NT2/D1 (cell line): ENCODE measurements around the gene MINDY1.
A peak's percentile ranks its signal among the peaks of the same experiment; 100 is the strongest.

Experiments
- DNase-seq: peaks from one replicate; pipeline ENCODE4 v3.0.0-alpha.2; 2011; ENCODE audit warnings: low read depth, low spot score
- H3K27me3 ChIP-seq: 2 replicates; pipeline ENCODE4 v1.6.0; 2011; ENCODE audit warnings: mild to moderate bottlenecking; ENCODE audit not compliant: insufficient read length, insufficient read depth
- H3K36me3 ChIP-seq: 2 replicates; pipeline ENCODE4 v1.6.1; 2011; ENCODE audit warnings: mild to moderate bottlenecking, low read length, mixed read lengths; ENCODE audit not compliant: insufficient read depth, insufficient read length
- H3K4me1 ChIP-seq: 2 replicates; pipeline ENCODE4 v1.5.1; 2011; ENCODE audit not compliant: insufficient read depth, insufficient read length
- H3K4me3 ChIP-seq: 2 replicates; pipeline ENCODE4 v1.5.1; 2011; ENCODE audit warnings: low read depth; ENCODE audit not compliant: insufficient read length
- H3K9ac ChIP-seq: 2 replicates; pipeline ENCODE4 v1.6.0; 2011; ENCODE audit warnings: low read depth; ENCODE audit not compliant: insufficient read length
- H3K9me3 ChIP-seq: 2 replicates; pipeline ENCODE4 v1.5.1; 2011; ENCODE audit warnings: mild to moderate bottlenecking, low read length; ENCODE audit not compliant: insufficient read depth
- SUZ12 ChIP-seq: IDR thresholded peaks from 2 replicates; pipeline ENCODE4 v1.6.1; 2011; ENCODE audit not compliant: insufficient read length, insufficient read depth; ENCODE audit errors: extremely low read depth
- YY1 ChIP-seq: IDR thresholded peaks from 2 replicates; pipeline ENCODE4 v1.6.1; 2011; ENCODE audit not compliant: insufficient read length, insufficient read depth
- ZNF274 ChIP-seq: IDR thresholded peaks from 2 replicates; pipeline ENCODE4 v1.6.1; 2011; ENCODE audit warnings: mild to moderate bottlenecking, low read depth, low read length

MINDY1 gene

GRCh38 chr1:151049458-151049857, 42.8 kb upstream of the MINDY1 start:
- H3K9me3 ChIP-seq, result no peaks in the 10 kb centered on the region
- H3K9ac ChIP-seq, result no peak overlapping the region
- H3K36me3 ChIP-seq, result peaks cover 48% of the 10 kb centered on the region
- no peaks in the 10 kb centered on the region for H3K4me1 ChIP-seq
- H3K4me3 ChIP-seq, result no peak overlapping the region
- no peak for TF ChIP-seq ZNF274
- no peak for TF ChIP-seq SUZ12
- no peak for TF ChIP-seq YY1
- no peaks in the 10 kb centered on the region for H3K27me3 ChIP-seq
- DNase-seq, result no peak

- H3K9me3 ChIP-seq, result no peaks in the 10 kb centered on the region
- H3K27me3 ChIP-seq, result no peaks in the 10 kb centered on the region
- peak overlapping the region; percentile 83 for H3K4me3 ChIP-seq
- H3K9ac ChIP-seq, result peak overlapping the region; percentile 96
- DNase-seq, result no peak
- H3K4me1 ChIP-seq, result no peaks in the 10 kb centered on the region
- peaks cover 40% of the 10 kb centered on the region for H3K36me3 ChIP-seq
- TF ChIP-seq SUZ12 (no peak), ZNF274 (no peak), YY1 (no peak)
Measured at GRCh38 chr1:151048645-151049032, 41.9 kb upstream of the MINDY1 start.

- peak overlapping the region; percentile 83 for H3K4me3 ChIP-seq
- peak overlapping the region; percentile 96 for H3K9ac ChIP-seq
- peak; percentile 80 for DNase-seq
- no peaks in the 10 kb centered on the region for H3K9me3 ChIP-seq
- H3K4me1 ChIP-seq, result no peaks in the 10 kb centered on the region
- H3K36me3 ChIP-seq, result peaks cover 34% of the 10 kb centered on the region
- H3K27me3 ChIP-seq, result no peaks in the 10 kb centered on the region
- TF ChIP-seq ZNF274, result no peak
- no peak for TF ChIP-seq SUZ12
- peak; percentile 47 for TF ChIP-seq YY1
Measured at GRCh38 chr1:151047925-151048644, 41.4 kb upstream of the MINDY1 start.

- H3K4me3 ChIP-seq, result peak within 1 kb of the TSS; percentile 83
- peak; percentile 70 for DNase-seq
- H3K36me3 ChIP-seq, result peaks cover 32% of the 10 kb centered on the region
- H3K9ac ChIP-seq, result peak within 1 kb of the TSS; percentile 96
- H3K27me3 ChIP-seq, result no peaks in the 10 kb centered on the region
- TF ChIP-seq SUZ12 (no peak), ZNF274 (no peak), YY1 (no peak)
- H3K9me3 ChIP-seq, result no peaks in the 10 kb centered on the region
- no peaks in the 10 kb centered on the region for H3K4me1 ChIP-seq
Measured at GRCh38 chr1:151047591-151047924, 40.9 kb upstream of the MINDY1 start, which contains the start of gene C1orf56. TSS of gene C1orf56 (plus strand) at chr1:151047751. CDS start at chr1:151047848, 97 bp downstream.

- Histone ChIP-seq H3K36me3 (peaks cover 3% of the 10 kb centered on the region), H3K4me1 (no peaks in the 10 kb centered on the region), H3K27me3 (no peaks in the 10 kb centered on the region), H3K4me3 (no peak overlapping the region), H3K9ac (no peak overlapping the region), H3K9me3 (no peaks in the 10 kb centered on the region)
- no peak for DNase-seq
- no peak for TF ChIP-seq YY1
Measured at GRCh38 chr1:151043163-151043562, 36.5 kb upstream of the MINDY1 start.

- H3K9me3 ChIP-seq, result no peaks in the 10 kb centered on the region
- no peak overlapping the region for H3K9ac ChIP-seq
- DNase-seq, result no peak
Measured at GRCh38 chr1:151039521-151039920, 32.8 kb upstream of the MINDY1 start.

GRCh38 chr1:151037032-151037431, 30.3 kb upstream of the MINDY1 start:
- peaks cover 20% of the 10 kb centered on the region for H3K36me3 ChIP-seq
- no peak overlapping the region for H3K4me3 ChIP-seq
- no peak overlapping the region for H3K9ac ChIP-seq
- H3K9me3 ChIP-seq, result no peaks in the 10 kb centered on the region
- no peaks in the 10 kb centered on the region for H3K27me3 ChIP-seq
- TF ChIP-seq ZNF274 (no peak), YY1 (no peak), SUZ12 (no peak)
- DNase-seq, result no peak
- H3K4me1 ChIP-seq, result no peaks in the 10 kb centered on the region

More at GRCh38 chr1:151039521-151039920, 32.8 kb upstream of the MINDY1 start:
- peaks cover 15% of the 10 kb centered on the region for H3K36me3 ChIP-seq
- no peaks in the 10 kb centered on the region for H3K27me3 ChIP-seq
- H3K4me3 ChIP-seq, result no peak overlapping the region
- no peaks in the 10 kb centered on the region for H3K4me1 ChIP-seq
- TF ChIP-seq YY1 (no peak), SUZ12 (no peak), ZNF274 (no peak)
